Keratinocyte (primary cell): ENCODE measurements around the gene SLC25A1. TPM values are rescaled to one million over a fixed set of nuclear protein-coding genes. Genes with fewer than 3 reads are reported as not detected.
"Not testable (repeated sequence)": the region's sequence is repeated elsewhere in the genome, so short reads cannot be mapped to it uniquely, and the experiment has no call there.

Experiments used
- DNase-seq: peaks from one replicate; pipeline ENCODE4 v3.0.0-alpha.2; 2011; ENCODE audit warnings: low read depth, missing footprints, low spot score
- FAIRE-seq: peaks from 2 replicates; lab custom pipeline; 2011; peaks lifted over from hg19 to GRCh38; lab: Jason Lieb, UNC
- H2AFZ ChIP-seq: 2 replicates; pipeline ENCODE4 v1.6.0; 2012; ENCODE audit warnings: low read length, control low read depth, inconsistent platforms; ENCODE audit not compliant: control insufficient read depth
- H3K27ac ChIP-seq: 2 replicates; pipeline ENCODE4 v1.5.1; 2011; ENCODE audit warnings: low read length; ENCODE audit not compliant: control insufficient read depth, insufficient read depth
- H3K27me3 ChIP-seq: 3 replicates; pipeline ENCODE4 v1.6.0; 2011; ENCODE audit warnings: low read length; ENCODE audit not compliant: control insufficient read depth, insufficient read depth; ENCODE audit errors: extremely low read depth
- H3K36me3 ChIP-seq, 2 experiments: 2 replicates in 1 of 2; 3 replicates in 1 of 2; pipeline ENCODE4 v1.5.1; 2011; ENCODE audit warnings: low read length in 2 of 2, mild to moderate bottlenecking in 1 of 2; ENCODE audit not compliant: control insufficient read depth in 2 of 2, insufficient read depth in 2 of 2; ENCODE audit errors: extremely low read depth in 1 of 2
- H3K4me1 ChIP-seq: 3 replicates; pipeline ENCODE4 v1.5.1; 2011; ENCODE audit warnings: low read length; ENCODE audit not compliant: control insufficient read depth, insufficient read depth; ENCODE audit errors: extremely low read depth
- H3K4me2 ChIP-seq: 3 replicates; pipeline ENCODE4 v1.6.0; 2011; ENCODE audit warnings: low read depth, low read length; ENCODE audit not compliant: control insufficient read depth, insufficient read depth; ENCODE audit errors: extremely low read depth
- H3K4me3 ChIP-seq, 3 experiments: fragments of 200-600 bp in 1 of 3; sonication (generic) in 1 of 3; 2 replicates in 2 of 3; 3 replicates in 1 of 3; pipeline ENCODE4 v1.5.1; 2011 to 2016; ENCODE audit warnings: low read length in 3 of 3, mild to moderate bottlenecking in 3 of 3, control low read depth in 2 of 3, inconsistent platforms in 1 of 3, low read depth in 1 of 3, mixed read lengths in 1 of 3, mixed run types in 1 of 3, moderate library complexity in 1 of 3; ENCODE audit not compliant: control insufficient read depth in 2 of 3, insufficient read depth in 2 of 3; ENCODE audit errors: extremely low read depth in 1 of 3
- H3K79me2 ChIP-seq: 2 replicates; pipeline ENCODE4 v1.6.0; 2012; ENCODE audit warnings: low read length; ENCODE audit not compliant: control insufficient read depth, insufficient read depth
- H3K9ac ChIP-seq: 3 replicates; pipeline ENCODE4 v1.6.0; 2011; ENCODE audit warnings: low read length; ENCODE audit not compliant: control insufficient read depth, insufficient read depth; ENCODE audit errors: extremely low read depth
- H3K9me1 ChIP-seq: 3 replicates; pipeline ENCODE4 v1.6.0; 2011; ENCODE audit warnings: low read length; ENCODE audit not compliant: control insufficient read depth, insufficient read depth; ENCODE audit errors: extremely low read depth
- H3K9me3 ChIP-seq: 2 replicates; pipeline ENCODE4 v1.5.1; 2012; ENCODE audit warnings: low read depth, low read length; ENCODE audit not compliant: control insufficient read depth
- H4K20me1 ChIP-seq: 3 replicates; pipeline ENCODE4 v1.6.0; 2011; ENCODE audit warnings: low read length; ENCODE audit not compliant: control insufficient read depth, insufficient read depth; ENCODE audit errors: extremely low read depth
- EZH2 ChIP-seq: IDR thresholded peaks from one replicate; pipeline ENCODE4 v1.6.1; 2012; ENCODE audit warnings: inconsistent platforms, mild to moderate bottlenecking, low read length, moderate library complexity
- dilution Hi-C: fragments of 300-500 bp; cut with MboI; formaldehyde crosslinking; loops from one replicate; pipeline ENCODE4 v1.7.0; 2020; ENCODE audit warnings: low sequenced_read_pairs; ENCODE audit not compliant: extremely low pct_ligation_motif_present
- polyA plus RNA-seq, 5 experiments: library from polyadenylated mRNA; depleted of rRNA in 3 of 5; stranded (reverse) in 3 of 5; stranded (forward) in 1 of 5; unstranded in 1 of 5; fragments of >200 nt; gene quantifications; 1 replicate in 1 of 5; 2 replicates in 3 of 5; 3 replicates in 1 of 5; pipeline versions ENCODE4 v1.2.1 to v1.2.3, GENCODE V29; 2011 to 2012; ENCODE audit warnings: missing spikeins in 2 of 5, low read depth in 1 of 5, low replicate concordance in 1 of 5
- TF ChIP-seq, protein P1 (sequence below), 3 experiments: IDR thresholded peaks in 1 of 3; conservative IDR thresholded peaks in 1 of 3; optimal IDR thresholded peaks in 1 of 3; 2 replicates in 2 of 3; 3 replicates in 1 of 3; pipeline versions ENCODE3 to v1.5.1; 2011; ENCODE audit warnings: low read length in 3 of 3, mild to moderate bottlenecking in 3 of 3, moderate library complexity in 2 of 3, control low read depth in 1 of 3, inconsistent platforms in 1 of 3; ENCODE audit not compliant: insufficient read depth in 2 of 3; ENCODE audit errors: extremely low read depth in 1 of 3

The SLC25A1 gene
- polyA plus RNA-seq, 1 donor (not counting 4 experiments of a cell fraction or from before 2014, with no cell fraction given), result 27.7 TPM

DNA sequence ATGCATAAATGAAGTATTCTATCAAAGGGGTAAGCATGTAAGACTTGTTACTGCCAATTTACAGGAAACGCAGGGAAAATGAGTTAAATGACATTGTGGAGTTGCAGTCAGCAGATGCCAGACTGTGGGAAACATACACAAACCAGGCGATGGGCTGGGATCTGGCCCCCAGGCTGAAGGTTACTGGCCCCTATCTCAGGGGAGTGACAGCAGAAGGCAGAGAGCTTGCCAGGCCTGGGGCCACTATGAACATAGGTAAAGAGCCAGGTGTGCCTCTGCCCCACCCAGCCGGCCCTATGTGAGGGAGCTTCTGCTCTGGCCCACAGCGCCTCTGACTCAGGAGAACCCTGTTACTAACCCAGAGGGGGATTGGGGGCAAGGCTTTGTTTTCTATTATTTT is 26.1 kb upstream of the SLC25A1 start:
- H3K4me1 ChIP-seq, result no peaks in the 10 kb centered on the region
- dilution Hi-C loops, result no loop called here
- no peak overlapping the region for H3K9ac ChIP-seq
- no peak overlapping the region for H3K4me2 ChIP-seq
- no peak for TF ChIP-seq EZH2
- TF ChIP-seq, protein P1, sequence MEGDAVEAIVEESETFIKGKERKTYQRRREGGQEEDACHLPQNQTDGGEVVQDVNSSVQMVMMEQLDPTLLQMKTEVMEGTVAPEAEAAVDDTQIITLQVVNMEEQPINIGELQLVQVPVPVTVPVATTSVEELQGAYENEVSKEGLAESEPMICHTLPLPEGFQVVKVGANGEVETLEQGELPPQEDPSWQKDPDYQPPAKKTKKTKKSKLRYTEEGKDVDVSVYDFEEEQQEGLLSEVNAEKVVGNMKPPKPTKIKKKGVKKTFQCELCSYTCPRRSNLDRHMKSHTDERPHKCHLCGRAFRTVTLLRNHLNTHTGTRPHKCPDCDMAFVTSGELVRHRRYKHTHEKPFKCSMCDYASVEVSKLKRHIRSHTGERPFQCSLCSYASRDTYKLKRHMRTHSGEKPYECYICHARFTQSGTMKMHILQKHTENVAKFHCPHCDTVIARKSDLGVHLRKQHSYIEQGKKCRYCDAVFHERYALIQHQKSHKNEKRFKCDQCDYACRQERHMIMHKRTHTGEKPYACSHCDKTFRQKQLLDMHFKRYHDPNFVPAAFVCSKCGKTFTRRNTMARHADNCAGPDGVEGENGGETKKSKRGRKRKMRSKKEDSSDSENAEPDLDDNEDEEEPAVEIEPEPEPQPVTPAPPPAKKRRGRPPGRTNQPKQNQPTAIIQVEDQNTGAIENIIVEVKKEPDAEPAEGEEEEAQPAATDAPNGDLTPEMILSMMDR (optimal IDR thresholded peaks at IDR 0.05 in 1 of 3, IDR thresholded peaks at IDR 0.05 in 1 of 3, conservative IDR thresholded peaks at IDR 0.05 in 1 of 3; ENCODE audit: extremely low read depth in 1 of 3, insufficient read depth in 2 of 3, low read length in 3 of 3), result no peak
- H3K36me3 ChIP-seq, result peaks cover 12 to 25% of the 10 kb centered on the region in 2 experiments
- no peaks in the 10 kb centered on the region for H3K79me2 ChIP-seq
- H3K9me1 ChIP-seq, result no peaks in the 10 kb centered on the region
- H3K4me3 ChIP-seq, result no peak overlapping the region
- no peaks in the 10 kb centered on the region for H3K9me3 ChIP-seq
- FAIRE-seq, result no peak
- no peaks in the 10 kb centered on the region for H3K27me3 ChIP-seq
- no peak overlapping the region for H3K27ac ChIP-seq
- H2AFZ ChIP-seq, result no peak overlapping the region
- no peak for DNase-seq
- H4K20me1 ChIP-seq, result no peaks in the 10 kb centered on the region

DNA sequence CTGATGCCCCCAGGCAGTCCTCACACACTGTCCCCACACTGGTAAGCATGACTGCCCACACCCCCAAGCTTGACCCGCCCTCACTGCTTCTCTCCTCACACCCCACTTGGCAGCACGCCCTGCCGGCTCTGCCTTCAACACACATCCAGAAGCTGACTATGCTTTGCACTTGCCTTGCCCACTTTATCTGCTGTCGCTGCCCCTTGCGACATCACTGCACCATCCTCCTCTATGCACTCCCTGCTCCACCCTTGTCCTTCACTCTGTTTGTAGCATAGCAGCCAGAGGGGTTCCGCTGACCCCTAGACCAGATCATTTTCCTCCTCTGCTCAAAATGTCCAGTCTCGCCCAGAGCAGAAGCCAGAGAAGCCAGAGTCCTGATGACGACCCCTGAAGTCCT is 25.3 kb upstream of the SLC25A1 start:
- dilution Hi-C loops, result no loop called here
- H3K9me3 ChIP-seq, result no peaks in the 10 kb centered on the region
- H4K20me1 ChIP-seq, result no peaks in the 10 kb centered on the region
- H2AFZ ChIP-seq, result no peak overlapping the region
- FAIRE-seq, result no peak
- no peaks in the 10 kb centered on the region for H3K9me1 ChIP-seq
- H3K4me2 ChIP-seq, result no peak overlapping the region
- H3K27ac ChIP-seq, result no peak overlapping the region
- TF ChIP-seq, protein P1 (optimal IDR thresholded peaks at IDR 0.05 in 1 of 3, IDR thresholded peaks at IDR 0.05 in 1 of 3, conservative IDR thresholded peaks at IDR 0.05 in 1 of 3; ENCODE audit: extremely low read depth in 1 of 3, insufficient read depth in 2 of 3, low read length in 3 of 3), result no peak
- no peak for TF ChIP-seq EZH2
- peaks cover 16 to 22% of the 10 kb centered on the region in 2 experiments for H3K36me3 ChIP-seq
- H3K4me3 ChIP-seq, result no peak overlapping the region
- H3K4me1 ChIP-seq, result no peaks in the 10 kb centered on the region
- no peak for DNase-seq
- no peak overlapping the region for H3K9ac ChIP-seq
- H3K79me2 ChIP-seq, result no peaks in the 10 kb centered on the region
- H3K27me3 ChIP-seq, result no peaks in the 10 kb centered on the region

DNA sequence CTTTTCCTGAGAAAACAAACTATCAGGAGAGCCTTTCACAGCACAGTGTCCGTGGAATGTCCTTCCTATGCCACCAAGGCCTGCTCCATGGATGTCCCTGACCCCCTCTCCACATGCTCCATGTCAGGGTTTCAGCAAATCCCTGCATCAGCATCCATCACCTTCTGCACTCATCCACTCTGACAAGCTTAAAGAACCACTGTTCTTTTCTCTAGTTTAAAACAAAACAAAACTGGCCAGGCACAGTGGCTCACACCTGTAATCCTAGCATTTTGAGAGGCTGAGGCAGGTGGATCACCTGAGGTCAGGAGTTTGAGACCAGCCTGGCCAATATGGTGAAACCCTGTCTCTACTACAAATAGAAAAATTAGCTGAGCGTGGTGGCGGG is 24.3 kb upstream of the SLC25A1 start:
- peaks cover 10 to 16% of the 10 kb centered on the region in 2 experiments for H3K36me3 ChIP-seq
- H3K9me1 ChIP-seq, H3K9me3 ChIP-seq, H3K4me2 ChIP-seq, H3K27me3 ChIP-seq, H3K79me2 ChIP-seq, H3K4me3 ChIP-seq, H2AFZ ChIP-seq, DNase-seq, dilution Hi-C loops, H3K27ac ChIP-seq, H3K4me1 ChIP-seq, FAIRE-seq, H3K9ac ChIP-seq, H4K20me1 ChIP-seq: not testable (repeated sequence)
